Heart right ventricle (tissue), 16 donors: Measurements from ENCODE around the gene TMEM174. TPM values are rescaled to one million over a fixed set of nuclear protein-coding genes. Genes with fewer than 3 reads are reported as not detected.

ENCODE experiments used
- ATAC-seq, 8 donors: fragments of 200-7000 bp; cut with Tn5 transposase; one replicate each; pipeline ENCODE4 v1.9.1; 2020; ENCODE audit warnings: mild to moderate bottlenecking in 8 of 8, moderate library complexity in 8 of 8, moderate number of reproducible peaks in 1 of 8
- DNase-seq, 2 donors: peaks; one replicate each; pipeline ENCODE4 v3.0.0-alpha.2; 2020
- H3K27ac ChIP-seq, 10 donors: fragments of 200-600 bp; sonication (generic) in 2 of 10; one replicate each; pipeline versions ENCODE4 v1.5.0 to v1.8.0; 2020 to 2022; ENCODE audit warnings: mild to moderate bottlenecking in 3 of 10
- H3K27me3 ChIP-seq, 7 donors: fragments of 200-600 bp; one replicate each; pipeline ENCODE4 v1.8.0; 2021 to 2022; ENCODE audit warnings: mild to moderate bottlenecking in 2 of 7
- H3K36me3 ChIP-seq, 9 donors: fragments of 200-600 bp; sonication (generic) in 1 of 9; one replicate each; pipeline versions ENCODE4 v1.5.0 to v1.8.0; 2020 to 2022; ENCODE audit warnings: mild to moderate bottlenecking in 2 of 9
- H3K4me1 ChIP-seq, 9 donors: fragments of 200-600 bp; sonication (generic) in 1 of 9; one replicate each; pipeline versions ENCODE4 v1.5.0 to v1.8.0; 2020 to 2022; ENCODE audit warnings: mild to moderate bottlenecking in 4 of 9
- H3K4me3 ChIP-seq, 10 donors: fragments of 200-600 bp; sonication (generic) in 2 of 10; one replicate each; pipeline versions ENCODE4 v1.5.0 to v1.8.0; 2020 to 2022; ENCODE audit warnings: mild to moderate bottlenecking in 7 of 10, moderate library complexity in 2 of 10
- H3K9me3 ChIP-seq, 11 donors: fragments of 200-600 bp in 10 of 11; sonication (generic) in 2 of 11; one replicate each; pipeline versions ENCODE4 v1.5.0 to v1.8.0; 2013 to 2022; ENCODE audit warnings: mild to moderate bottlenecking in 2 of 11, control low read depth in 1 of 11, moderate library complexity in 1 of 11
- WGBS, 2 donors: extraction: QIAGEN DNeasy Blood & Tissue Kit; methylation state at CpG; one replicate each; pipeline ENCODE4 v1.1.7; 2013; ENCODE audit warnings: inconsistent platforms in 1 of 2; 5-methylcytosine and 5-hydroxymethylcytosine counted together
- intact Hi-C, 10 donors: fragments of 100-400 bp; cut with DNase I; formaldehyde crosslinking; loops; one replicate each; pipeline versions ENCODE4 v1.11.1 to v1.14.2; 2022
- polyA plus RNA-seq, 2 donors: library from polyadenylated mRNA; stranded (reverse); fragments of 200-250 nt; gene quantifications; one replicate each; pipeline ENCODE4 v1.2.3, GENCODE V29; 2013
- total RNA-seq, 10 donors: library from RNA; stranded (reverse); fragmentation: NEBNext Ultra II Directional in 3 of 10; extraction: Animal tissue kit (Norgen Biotek cat#: 25700) in 3 of 10; gene quantifications; one replicate each; pipeline versions ENCODE4 v1.2.1 to v1.2.4, GENCODE V29; 2021 to 2023
- TF ChIP-seq, protein P1 (sequence below), 9 donors: fragments of 200-600 bp; sonication (generic) in 2 of 9; IDR thresholded peaks; one replicate each; pipeline versions ENCODE4 v1.5.0 to v1.8.0; 2021 to 2022; ENCODE audit warnings: antibody characterized with exemption in 9 of 9, mild to moderate bottlenecking in 5 of 9, moderate library complexity in 1 of 9
- donor health status: Arrhythmogenic right ventricular cardiomyopathy.
- donor health status: ischemic (EF 13 %, LVEDD 7.1; RV severe dilation, severe dysfunction).
- donor health status: healthy with polysubstance abuse.
- donor health status: DM: no; HTN: yes; CAD: no.
- donor health status: DM: no; HTN: no; CAD: no.
- donor health status: ischemic (EF 25% LVEDD 6.9; RV normal size, moderate dysfunction).
- donor health status: ischemic (EF 25% LVEDD 5.7; RV mildly dilated, moderate dysfunction).
- donor health status: healthy.
- donor health status: DM: yes; HTN: yes; CAD: no.
- donor health status: Ischemic cardiomyopathy.
- donor health status: ischemic (EF 35%, LVEDD 5.7; RV mildly dilated, moderate dysfunction).
- donor health status: nonischemic (EF 11% LVEDD 7.7; RV severe dilation, severe dysfunction).
- donor health status: DM: yes; HTN: yes; CAD: no.
- donor health status: PGD.
- donor health status: ischemic (EF 29% LVEDD 5.4; RV normal size, mild dysfunction).
- donor health status: nonischemic (EF 23%, LVEDD 6.1; RV moderate dilation, normal function).

TMEM174 gene
- total and polyA plus RNA-seq, 12 donors, result not detected

DNA sequence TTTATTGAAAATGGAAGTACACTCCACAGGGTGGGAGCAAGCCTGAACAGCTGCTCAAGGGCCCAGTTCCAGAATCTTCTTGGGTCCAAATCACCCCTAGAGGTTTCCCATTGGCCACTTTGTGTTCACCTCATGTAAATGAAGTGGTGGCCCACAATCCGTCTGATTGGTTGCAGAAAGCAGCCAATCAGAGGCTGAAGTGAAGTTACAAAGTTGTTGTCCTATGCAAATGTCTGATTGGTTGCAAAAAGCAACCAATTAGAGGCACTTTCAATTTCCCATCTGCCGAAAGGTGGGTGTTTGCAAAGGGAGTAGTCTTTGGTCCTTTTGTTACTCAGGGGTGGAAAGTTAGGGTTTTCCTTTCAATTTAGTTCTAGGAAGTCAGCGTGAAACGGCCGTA lies 43.9 kb upstream of the TMEM174 start:
- ATAC-seq, result no peak
- Histone ChIP-seq H3K27ac (no peak overlapping the region), H3K4me3 (no peak overlapping the region), H3K4me1 (no peaks in the 10 kb centered on the region), H3K27me3 (peaks cover 0 to 32% (median 15%) of the 10 kb centered on the region in 7 donors), H3K9me3 (no peaks in the 10 kb centered on the region), H3K36me3 (no peaks in the 10 kb centered on the region)
- no peak for DNase-seq
- intact Hi-C loops, result no loop called here
- 83 to 87% methylated on average over 5 of the region's 5 CpGs for WGBS, 2 donors
- TF ChIP-seq, protein P1, sequence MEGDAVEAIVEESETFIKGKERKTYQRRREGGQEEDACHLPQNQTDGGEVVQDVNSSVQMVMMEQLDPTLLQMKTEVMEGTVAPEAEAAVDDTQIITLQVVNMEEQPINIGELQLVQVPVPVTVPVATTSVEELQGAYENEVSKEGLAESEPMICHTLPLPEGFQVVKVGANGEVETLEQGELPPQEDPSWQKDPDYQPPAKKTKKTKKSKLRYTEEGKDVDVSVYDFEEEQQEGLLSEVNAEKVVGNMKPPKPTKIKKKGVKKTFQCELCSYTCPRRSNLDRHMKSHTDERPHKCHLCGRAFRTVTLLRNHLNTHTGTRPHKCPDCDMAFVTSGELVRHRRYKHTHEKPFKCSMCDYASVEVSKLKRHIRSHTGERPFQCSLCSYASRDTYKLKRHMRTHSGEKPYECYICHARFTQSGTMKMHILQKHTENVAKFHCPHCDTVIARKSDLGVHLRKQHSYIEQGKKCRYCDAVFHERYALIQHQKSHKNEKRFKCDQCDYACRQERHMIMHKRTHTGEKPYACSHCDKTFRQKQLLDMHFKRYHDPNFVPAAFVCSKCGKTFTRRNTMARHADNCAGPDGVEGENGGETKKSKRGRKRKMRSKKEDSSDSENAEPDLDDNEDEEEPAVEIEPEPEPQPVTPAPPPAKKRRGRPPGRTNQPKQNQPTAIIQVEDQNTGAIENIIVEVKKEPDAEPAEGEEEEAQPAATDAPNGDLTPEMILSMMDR (IDR thresholded peaks at IDR 0.05), result no peak

DNA sequence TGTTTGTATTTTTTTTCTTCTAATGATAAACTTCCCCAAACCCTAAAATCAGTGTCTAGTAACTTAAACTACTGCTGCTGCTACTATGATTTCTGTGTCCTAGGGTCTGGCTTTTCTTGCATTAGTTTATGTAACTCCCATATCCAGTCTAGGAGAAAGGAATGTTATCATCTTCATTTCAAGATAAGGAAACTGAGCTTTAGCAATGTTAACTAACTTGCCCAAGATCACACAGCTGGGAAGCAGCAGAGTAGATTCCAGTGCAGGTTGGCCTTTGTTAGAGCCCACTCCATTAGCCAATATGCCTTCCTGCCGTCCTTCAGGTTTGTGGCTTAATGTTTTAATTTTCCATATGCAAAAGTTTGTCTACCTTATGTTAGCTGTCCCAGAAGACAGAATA lies 42.2 kb upstream of the TMEM174 start:
- DNase-seq, result no peak
- no peak overlapping the region for H3K4me3 ChIP-seq
- TF ChIP-seq, protein P1 (IDR thresholded peaks at IDR 0.05), result no peak
- intact Hi-C loops, result no loop called here
- H3K27me3 ChIP-seq, result peaks cover 0 to 29% (median 14%) of the 10 kb centered on the region in 7 donors
- no peaks in the 10 kb centered on the region for H3K36me3 ChIP-seq
- WGBS, 2 donors, result 47 to 67% methylated on average over 1 of the region's 1 CpG
- ATAC-seq, result no peak
- no peak overlapping the region for H3K27ac ChIP-seq
- H3K4me1 ChIP-seq, result no peaks in the 10 kb centered on the region
- no peaks in the 10 kb centered on the region for H3K9me3 ChIP-seq

DNA sequence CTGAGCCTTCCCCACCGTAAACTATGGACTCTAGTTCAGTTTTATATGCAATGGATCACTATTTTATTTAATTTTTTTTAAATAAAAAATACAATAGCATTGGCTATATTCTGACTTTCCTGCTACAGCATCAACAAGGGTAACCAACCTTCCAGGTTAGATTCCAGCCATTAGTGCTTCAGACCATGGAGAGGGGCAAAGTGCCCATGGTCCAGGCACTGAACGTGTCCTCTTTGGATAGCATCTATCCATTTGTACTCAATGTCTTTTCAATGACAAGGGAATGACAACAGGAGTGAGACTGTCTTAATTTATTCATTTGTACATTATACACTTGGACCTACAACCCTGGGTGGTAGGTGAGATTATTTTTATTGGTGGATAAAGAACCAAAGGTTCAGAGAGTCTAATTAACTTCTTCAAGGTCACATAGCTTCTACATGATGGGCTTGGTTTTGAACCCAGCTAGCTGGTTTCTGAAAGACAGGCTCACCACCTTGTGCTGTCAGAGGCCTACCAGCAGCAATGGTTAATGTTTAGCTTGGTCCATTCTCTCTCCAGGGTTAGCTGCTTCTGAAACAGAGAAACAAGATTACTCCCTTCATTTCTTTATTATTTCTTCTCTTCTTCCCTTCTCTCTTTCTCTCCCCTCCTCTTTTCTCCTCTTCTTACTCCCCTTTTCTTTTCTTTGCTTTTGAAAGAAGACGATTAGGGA lies 41.1 kb upstream of the TMEM174 start:
- DNase-seq (no peak), ATAC-seq (no peak)
- H3K27ac ChIP-seq, result no peak overlapping the region
- H3K27me3 ChIP-seq, result peaks cover 7 to 38% (median 24%) of the 10 kb centered on the region in 7 donors
- intact Hi-C loops, result no loop called here
- 75 to 77% methylated on average over 3 of the region's 3 CpGs for WGBS, 2 donors
- no peaks in the 10 kb centered on the region for H3K9me3 ChIP-seq
- TF ChIP-seq, protein P1 (IDR thresholded peaks at IDR 0.05), result no peak
- H3K4me3 ChIP-seq, result no peak overlapping the region
- H3K4me1 ChIP-seq, result no peaks in the 10 kb centered on the region
- no peaks in the 10 kb centered on the region for H3K36me3 ChIP-seq

DNA sequence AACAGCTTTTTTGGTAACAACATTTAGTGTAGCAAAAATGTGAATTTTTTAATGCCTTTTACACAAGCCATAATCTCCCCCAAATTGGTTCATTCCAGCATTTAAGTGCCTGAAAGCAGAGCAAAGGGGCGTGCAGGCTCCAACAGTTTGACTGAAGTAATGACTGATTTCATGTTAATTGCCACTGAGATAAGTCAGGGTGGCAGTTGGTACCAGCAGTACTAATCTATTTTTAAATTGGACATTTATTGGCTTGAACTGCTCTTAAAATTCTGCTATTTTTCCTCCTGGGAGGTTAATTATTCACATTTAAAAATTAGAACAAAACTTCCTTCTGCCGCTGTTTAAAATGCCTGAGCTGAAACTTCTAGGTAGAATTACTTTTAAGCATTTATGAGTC lies 40.2 kb upstream of the TMEM174 start:
- no peak for DNase-seq
- Histone ChIP-seq H3K9me3 (no peaks in the 10 kb centered on the region), H3K27me3 (peaks cover 7 to 44% (median 32%) of the 10 kb centered on the region in 7 donors), H3K27ac (no peak overlapping the region), H3K36me3 (no peaks in the 10 kb centered on the region), H3K4me1 (no peaks in the 10 kb centered on the region), H3K4me3 (no peak overlapping the region)
- intact Hi-C loops, result no loop called here
- no peak for ATAC-seq
- 85 to 87% methylated on average over 2 of the region's 2 CpGs for WGBS, 2 donors
- TF ChIP-seq, protein P1 (IDR thresholded peaks at IDR 0.05), result no peak
